Measurements from ENCODE around the gene RHBG.

Gene RHBG

GRCh38 chr1:156428746-156429288 lies 59.8 kb downstream of the RHBG start:
- DNase-seq: no peak

- no peak for DNase-seq
These were observed 60.5 kb downstream of the RHBG start for GRCh38 chr1:156429313-156430060.

GRCh38 chr1:156430303-156430702 lies 61.3 kb downstream of the RHBG start:
- DNase-seq: no peak

GRCh38 chr1:156430866-156431265 lies 61.9 kb downstream of the RHBG start:
- DNase-seq: no peak

GRCh38 chr1:156431366-156431765 lies 62.4 kb downstream of the RHBG start:
- DNase-seq: no peak

- DNase-seq: no peak
These were observed 63.0 kb downstream of the RHBG start for GRCh38 chr1:156431769-156432668.

- DNase-seq: no peak
These were observed 63.6 kb downstream of the RHBG start for GRCh38 chr1:156432669-156433018.

- DNase-seq: no peak
These were observed 64.0 kb downstream of the RHBG start for GRCh38 chr1:156433032-156433431.

GRCh38 chr1:156433602-156434001 lies 64.6 kb downstream of the RHBG start:
- DNase-seq: no peak
